GM19467 (cell line): ENCODE data around the gene RPS21.

Source experiments
- ATAC-seq: cut with Tn5 transposase; IDR thresholded peaks from one replicate; pipeline ENCODE4 v1.9.1; 2021; ENCODE audit warnings: mild to moderate bottlenecking, moderate library complexity; ENCODE audit not compliant: unreplicated experiment

The RPS21 gene

DNA sequence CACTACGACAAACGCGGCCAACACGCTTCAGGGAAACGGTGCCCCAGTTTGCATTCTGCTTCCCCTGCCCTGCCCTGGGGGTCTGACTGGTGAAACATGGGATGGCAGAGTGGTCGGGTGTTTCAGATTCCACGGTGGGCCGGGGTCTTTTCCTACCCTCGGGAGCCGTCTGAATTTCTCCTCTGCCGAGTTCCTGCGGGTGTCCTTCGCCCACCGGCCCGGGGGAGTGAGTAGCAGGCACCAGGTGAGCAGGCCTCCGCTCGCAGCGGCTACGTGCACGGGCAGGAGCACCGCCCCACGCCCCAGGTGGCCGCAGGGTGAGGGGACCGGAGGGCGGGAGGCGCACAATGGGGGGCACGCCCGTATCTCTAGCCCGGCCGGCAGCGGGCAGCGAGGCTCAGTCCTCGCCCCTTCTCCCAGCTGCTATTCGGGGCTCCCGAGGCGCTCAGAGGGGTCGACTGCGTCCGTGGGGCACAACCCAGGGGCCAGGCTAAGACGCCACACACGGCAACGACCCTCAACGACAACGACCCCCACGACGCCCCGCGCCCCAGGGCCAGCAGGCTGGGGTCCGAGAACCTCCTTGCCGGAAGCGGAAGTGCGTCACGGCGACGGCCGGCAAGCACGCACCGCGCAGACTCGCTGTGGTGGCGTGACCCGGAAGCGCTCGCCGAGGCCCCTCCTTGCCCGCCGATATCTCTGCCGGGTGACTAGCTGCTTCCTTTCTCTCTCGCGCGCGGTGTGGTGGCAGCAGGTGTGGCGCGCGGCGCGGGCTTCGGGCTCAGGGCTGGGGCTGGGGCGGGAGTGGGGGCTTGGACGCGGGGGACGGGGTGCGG lies at the start of gene RPS21:
RPS21 (plus strand) TSS at position 721 of the 836 bp plus-strand sequence. CDS start 236 bp downstream, outside the sequence.
- ATAC-seq: peak; percentile 77

DNA sequence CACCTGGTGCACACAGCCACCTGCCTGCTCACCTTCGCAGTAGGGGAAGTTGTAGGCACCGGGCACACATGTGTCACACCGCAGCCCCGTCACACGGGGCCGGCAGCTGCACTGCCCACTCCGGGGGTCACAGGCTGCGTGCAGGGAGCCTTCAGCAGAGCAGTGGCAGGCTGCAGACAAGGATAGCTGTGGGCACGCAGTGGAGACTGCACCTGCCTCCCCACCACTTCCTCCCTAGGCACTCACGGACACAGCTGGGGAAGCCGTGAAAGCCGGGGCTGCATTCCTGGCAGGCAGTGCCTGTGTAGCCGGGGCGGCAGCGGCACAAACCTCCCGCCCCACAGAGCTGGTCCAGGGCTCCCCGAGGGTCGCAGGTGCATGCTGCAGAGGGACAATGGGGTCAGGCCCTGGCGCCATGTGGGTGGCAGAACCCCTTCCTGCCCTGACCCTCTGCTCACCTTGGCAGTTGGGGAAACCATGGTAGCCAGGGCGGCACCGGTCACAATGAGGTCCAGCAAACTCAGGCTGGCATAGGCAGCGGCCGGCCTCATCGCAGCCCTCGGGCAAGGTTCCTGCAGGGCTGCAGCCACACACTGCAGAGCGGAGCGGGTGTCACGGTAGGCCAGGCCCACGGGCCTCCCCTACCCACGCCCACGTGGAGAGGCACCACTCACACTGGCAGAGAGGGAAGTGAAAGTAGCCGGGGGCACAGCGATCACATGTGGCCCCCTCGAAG lies 49.2 kb upstream of the RPS21 start:
- ATAC-seq: peak; percentile 46

DNA sequence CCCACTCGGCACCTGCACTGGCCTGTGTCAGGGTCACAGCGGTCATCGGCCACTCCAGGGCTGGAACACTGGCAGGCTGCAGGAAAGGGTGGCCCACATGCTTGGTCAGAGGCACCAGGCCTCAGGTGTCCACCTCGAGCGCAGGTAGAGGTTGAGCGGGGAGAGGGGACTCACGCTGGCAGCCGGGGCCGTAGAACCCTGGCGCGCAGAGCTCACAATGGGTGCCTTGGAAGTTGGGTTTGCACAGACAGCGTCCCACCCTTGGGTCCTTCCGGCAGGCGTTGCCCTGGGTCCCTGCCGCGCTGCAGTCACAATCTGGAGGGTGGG lies 48.6 kb upstream of the RPS21 start:
- no peak for ATAC-seq

DNA sequence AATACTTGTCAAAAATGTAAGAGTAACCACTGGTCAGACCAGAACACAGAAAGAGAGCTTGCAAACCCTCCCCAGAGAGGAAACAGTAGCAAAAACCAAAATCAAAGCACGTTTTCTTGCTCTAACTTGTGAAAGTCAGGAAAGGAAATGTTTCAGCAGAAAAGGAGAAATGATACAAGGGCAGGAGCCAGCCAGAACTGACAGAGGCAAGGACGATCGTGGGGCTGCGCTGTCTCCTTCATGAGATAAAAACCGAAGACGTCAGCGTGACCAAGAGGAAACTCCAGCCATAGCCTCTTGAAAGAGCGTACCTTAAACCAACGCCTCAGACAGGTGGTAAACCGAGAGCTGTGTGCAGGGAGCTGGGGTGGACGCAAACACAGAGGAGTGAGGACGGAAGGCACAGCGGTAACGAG lies 47.2 kb upstream of the RPS21 start:
- peak; percentile 55 for ATAC-seq

DNA sequence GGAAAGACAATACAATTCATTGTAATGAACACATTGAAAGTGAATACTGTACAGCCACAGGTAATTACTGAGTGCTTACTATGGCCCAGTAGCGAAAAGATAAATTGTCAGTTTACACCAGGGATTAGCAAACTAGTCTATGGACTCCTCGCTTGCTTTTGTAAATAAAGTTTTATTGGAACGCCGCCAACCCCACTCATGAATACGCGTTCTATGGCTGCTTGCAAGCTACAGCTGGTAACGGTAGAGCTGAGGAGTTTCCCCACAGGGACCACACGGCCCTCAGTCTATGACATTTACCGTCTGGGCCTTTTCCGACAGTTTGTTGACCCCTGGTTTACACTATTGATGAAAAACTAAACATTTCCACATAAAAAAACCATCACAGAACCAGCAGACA lies 44.0 kb upstream of the RPS21 start:
- no peak for ATAC-seq

DNA sequence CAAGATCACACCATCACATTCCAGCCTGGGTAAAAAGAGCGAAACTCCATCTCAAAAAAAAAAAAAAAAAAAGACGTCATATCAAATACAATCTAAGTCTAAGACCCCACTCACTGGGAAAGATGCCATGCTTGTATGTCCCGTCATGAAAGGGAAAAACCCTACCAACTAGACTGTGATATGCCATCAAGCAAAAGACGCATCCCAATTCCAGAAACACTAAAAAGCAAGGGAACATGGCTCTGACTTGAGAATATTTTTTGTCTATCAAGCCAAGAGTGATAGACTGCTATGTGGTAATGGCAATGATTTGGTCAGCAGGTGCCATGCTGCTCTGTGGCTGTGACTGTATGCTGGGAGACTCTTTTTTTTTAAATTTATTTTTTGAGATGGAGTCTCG lies 42.8 kb upstream of the RPS21 start:
- ATAC-seq: no peak

DNA sequence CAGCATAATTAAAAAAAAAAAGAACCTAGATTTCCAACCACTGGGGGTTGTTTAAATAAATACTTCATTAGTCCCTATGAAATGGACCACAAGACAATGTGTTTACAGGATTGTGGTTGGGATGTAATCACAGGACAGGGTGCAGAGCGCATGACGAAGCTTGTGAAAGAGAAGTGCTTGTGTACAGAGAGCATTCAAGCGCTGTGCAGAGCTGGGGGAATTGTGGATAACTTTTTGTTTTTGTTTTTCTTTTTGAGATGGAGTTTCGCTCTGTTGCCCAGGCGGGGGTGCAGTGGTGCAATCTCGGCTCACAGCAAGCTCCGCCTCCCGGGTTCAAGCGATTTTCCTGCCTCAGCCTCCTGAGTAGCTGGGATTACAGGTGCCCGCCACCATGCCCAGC lies 42.1 kb upstream of the RPS21 start:
- no peak for ATAC-seq

DNA sequence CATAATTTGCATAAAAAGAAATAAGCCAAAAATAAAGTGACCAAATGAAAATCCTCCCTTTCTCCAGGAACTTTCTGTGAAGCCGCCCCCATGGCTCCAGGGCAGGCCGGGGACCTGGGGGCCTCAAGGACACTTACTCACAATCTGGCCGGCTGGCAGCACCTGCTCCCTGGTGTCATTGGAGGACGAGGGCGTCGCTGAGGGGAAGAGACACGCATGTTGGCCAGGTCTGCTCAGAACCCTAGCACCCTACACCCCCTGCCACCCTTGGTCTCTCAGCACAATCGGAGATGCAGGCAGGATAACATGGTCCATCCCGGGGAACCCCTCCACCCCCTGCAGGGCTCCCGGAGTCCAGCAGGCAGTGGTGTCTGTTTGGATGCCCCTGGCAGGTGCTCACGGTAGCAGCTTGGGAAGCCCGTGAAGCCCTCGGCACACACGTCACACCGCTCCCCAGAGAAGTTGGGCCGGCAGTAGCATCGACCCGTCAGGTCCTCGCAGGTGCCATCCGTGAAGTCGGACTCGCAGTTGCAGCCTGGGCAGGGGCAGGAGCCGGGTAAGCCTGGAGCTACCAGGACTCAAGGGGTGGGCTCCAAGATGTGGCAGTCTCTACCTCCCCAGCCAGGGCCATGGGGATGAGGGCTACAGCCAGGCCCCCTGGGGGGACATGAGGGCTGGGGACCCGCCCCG lies 41.1 kb upstream of the RPS21 start:
- ATAC-seq: no peak

DNA sequence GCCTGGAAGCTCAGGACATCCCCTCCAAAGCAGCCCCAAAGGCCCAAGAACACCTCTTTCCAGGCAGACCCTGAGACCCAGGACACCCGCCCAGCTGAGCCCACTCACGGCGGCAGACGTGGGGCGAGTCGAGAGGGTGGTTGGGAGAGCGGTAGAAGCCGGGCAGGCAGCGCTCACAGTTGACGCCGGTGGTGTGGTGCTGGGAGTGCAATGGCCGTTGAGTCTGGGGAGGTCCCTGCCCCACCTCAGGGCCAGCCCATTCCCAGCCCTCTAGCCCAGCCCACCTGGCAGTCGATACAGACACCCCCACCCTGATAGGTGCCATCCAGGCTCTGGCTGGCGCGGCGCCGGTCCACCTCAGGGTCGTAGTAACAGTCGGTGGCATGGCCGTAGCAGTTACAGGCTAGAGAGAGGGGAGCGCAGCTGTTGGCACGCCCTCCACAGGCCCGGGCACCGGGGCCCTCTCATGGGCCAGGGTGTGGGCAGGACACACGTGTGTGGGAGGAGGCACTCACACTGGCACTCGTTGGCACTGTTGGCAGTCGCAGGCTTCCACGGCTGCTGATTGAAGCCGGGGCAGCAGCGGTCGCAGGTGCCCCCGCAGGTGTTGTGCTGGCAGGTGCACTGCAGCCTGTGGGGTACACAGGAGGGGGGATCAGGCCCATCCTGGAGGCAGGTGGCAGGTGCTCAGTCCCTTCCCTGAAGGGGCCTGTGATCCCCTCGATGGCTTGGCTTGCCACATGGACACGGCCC lies 40.3 kb upstream of the RPS21 start:
- no peak for ATAC-seq

DNA sequence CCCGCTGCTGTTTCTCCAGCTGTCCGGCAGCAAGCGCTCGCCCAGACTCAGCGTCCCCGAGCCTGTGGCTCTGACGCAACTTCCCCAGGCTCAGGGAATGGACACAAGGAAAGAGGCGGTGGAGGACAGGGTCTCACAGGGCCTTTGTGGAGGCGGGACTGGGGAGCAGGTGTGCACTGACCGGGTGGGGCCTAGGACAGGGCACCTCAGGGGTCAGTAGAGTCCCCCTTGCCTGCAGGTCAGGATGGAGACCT lies 39.8 kb upstream of the RPS21 start:
- no peak for ATAC-seq

DNA sequence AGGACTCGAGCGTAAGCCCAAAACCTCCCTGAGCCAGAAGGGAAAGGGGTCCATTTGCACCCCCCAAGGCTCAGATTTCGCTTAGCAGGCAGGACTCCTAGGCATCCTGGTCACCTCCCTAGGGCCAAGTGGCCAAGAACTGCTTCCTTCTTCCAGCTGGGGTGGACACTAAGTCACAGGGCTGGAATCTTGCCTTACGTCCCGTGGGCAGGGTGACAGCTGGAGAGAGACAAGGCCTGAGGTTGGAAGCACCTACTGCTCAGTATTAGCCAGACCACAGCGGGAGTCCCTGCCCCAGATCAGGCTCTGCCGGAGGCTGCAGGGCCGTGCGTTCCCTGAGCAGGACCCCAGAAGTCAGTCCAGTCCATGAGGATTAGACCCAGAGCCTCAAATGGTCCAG lies 39.5 kb upstream of the RPS21 start:
- no peak for ATAC-seq

DNA sequence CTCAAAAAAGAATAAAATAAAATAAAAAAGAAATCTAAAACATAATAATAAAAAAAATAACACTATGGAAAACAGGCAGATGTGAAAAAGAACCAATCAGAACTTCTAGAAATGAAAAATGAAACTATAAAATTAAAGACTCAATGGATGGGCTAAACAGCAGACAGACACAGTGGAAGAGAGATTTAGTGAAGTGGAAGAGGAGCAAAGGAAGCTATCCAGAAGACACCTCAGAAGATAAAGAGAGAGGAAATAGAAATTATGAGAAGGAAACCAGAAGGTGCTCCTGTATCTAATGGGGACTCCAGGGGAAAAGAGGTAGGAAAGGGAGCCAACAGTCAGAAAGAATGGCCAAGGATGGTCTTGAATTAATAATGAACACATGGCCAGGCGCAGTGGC lies 38.3 kb upstream of the RPS21 start:
- no peak for ATAC-seq

DNA sequence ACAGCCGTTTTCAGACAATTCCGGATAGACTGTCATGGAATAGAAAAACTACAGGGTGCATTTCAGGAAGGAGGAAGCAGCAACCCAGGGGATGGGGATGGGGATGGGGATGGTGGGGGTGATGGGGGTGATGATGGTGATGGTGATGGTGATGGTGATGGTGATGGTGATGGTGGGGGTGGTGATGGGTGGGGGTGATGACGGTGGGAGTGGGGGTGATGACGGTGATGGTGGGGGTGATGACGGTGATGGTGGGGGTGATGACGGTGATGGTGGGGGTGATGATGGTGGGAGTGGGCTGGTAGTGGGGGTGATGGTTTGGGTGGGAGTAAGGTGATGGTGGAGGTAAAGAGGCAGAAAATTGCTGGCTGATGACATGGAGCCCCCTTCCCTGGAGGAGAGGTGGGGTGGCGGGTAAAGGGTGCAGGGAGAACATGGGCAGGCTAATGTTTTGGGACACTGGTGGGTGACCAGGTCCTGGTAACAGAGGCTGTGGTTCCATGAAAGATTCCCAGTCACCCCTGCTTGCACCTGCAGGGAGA lies 37.3 kb upstream of the RPS21 start:
- ATAC-seq: no peak

DNA sequence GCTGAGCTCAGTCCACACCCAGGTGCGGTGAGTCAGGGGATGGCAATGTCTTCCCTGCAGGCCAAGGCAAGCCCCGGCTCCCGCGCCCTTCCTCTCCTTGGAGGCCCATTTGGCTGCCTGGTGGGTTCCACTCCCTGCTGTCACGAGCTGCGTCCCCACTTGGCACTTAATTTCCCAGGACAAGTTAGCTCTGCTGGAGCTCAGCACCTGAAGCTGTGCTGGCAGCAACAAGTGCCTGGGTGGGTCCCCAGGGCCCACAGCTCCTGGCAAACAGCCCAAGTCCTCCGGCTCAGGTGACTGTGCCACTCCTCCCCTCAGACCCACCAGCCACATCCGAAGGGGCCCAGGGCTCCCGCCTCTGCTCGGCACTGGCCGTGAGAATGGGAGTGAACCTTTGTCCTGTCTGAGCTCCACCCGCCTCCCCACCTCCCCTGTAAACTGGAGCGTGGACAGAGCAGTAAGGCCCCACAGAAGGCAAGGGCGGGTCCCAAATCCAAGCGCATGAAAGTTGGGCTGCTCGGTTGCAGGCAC lies 36.7 kb upstream of the RPS21 start:
- no peak for ATAC-seq

DNA sequence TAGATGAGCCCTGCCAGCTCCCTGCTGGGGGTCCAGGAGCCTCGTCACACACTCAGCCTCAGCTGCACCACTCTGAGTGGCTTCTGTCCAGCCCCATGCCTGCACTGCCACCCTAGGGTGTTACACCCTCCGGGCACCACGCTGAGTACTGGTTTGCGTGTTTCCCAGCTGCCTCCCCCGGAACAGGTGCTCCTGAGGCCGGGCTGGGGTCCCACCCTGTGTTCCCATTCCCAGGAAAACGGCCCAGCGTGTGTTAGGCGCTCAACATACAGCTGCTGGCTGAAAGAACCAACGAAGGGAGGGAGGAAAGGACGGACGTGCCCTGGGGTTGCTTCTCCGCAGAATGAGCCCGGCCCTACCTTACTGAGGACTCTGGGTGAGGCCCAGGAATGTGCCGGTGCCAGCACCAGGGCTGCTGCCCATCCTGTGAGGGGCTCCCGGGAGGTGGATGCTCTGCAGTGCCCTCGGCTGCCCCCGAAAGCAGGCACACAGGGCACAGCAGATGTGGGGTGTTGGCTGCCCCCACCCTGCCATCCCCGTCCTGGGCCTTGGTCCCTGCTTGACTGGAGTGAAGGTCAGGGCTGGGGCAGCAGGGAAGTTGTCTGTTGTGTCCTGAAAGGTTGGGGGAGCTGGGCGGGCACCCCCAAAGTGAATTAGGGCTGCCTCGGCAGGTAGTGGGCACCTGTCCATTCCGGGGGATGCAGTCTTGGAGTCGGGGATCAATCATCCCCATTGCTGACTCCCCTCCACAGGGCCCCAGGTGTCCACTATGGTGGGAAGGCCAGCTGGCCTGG lies 36.1 kb upstream of the RPS21 start:
- no peak for ATAC-seq

DNA sequence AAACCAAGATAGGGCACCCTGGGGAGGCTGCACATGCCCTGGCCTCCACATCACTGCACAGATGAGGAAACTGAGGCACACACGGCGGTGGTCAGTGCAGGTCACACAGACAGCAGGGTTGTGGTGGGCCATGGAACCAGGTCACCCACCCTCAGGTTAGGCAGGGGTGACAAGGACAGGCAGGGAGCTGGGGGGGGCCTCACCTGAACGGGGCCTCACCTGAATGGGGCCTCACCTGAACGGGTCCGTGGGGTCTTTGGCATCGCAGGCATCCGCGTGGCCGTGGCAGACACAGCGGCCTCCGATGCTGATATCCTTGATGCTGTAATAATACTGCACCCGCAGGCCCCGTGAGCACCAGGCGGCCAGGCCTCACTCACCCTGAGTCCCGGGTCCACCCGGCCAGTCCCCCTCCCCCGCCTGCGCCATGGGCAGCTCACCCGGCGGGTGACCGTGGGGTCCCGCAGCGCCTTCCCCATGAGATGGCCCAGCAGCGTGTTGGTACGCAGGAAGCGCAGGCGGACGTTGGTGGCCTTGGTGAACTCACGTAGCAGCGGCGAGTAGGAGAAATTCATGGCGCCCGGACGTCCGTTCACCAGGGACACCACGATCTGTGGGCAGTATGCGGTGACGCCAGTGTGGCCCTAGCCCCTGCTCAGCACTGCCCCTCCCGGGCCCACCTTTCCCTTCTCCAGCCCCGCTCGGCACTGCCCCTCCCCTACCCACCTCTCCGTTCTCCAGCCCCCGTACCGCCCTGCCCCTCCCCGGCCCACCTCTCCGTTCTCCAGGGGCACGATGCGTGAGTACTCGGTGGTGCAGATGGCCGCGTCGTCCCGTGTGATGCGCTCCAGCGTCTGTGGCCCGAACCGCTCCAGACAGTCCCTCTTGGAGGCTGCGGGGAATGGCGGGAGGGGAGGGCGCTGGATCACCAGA lies 35.2 kb upstream of the RPS21 start:
- no peak for ATAC-seq

DNA sequence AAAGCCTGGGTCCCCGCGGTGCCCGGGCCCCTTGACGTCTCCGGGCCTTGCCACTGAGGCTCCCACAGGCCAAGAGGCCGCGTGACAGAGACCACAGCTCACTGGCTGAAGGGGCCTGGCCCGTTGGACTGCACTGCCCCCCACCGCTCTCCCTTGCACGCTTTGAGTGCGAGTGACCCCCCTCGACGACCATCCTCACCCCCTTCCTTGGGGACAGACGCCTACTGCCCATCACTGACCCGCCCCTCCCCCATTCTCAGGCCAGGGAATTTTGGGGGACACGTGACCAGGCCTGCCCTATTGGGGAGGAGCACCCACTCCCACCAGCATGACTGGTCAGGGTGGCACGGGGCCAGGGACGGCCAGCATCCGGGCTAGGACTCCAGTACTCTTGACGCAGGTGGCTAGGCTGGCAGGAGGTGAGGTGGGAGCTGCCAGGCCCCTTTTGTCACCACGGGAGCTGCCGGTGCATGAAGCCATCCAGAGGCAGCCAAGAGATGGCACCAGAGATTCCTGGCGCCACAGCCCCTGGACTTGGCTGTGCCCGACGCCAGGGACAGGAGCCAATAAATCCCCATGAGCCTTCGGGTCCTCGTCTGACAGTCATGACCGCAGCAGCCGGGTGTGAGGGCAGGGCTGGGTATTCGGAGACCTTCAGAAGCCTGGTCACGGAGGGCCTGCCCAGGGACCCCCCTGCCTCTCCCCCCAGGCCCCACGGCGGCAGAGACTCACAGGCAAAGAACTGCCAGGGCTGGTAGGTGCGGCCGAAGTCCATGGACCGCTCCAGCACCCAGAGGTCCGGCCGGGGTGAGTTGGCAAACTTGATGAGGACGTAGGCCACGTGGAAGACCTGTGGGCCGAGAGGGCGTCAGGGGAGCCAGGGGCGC lies 34.3 kb upstream of the RPS21 start:
- ATAC-seq: no peak
